HG02840 (cell line): ENCODE data around the gene MAIP1.
"Not testable (repeated sequence)": the region's sequence is repeated elsewhere in the genome, so short reads cannot be mapped to it uniquely, and the experiment has no call there.

ENCODE experiments used
- ATAC-seq: cut with Tn5 transposase; IDR thresholded peaks from one replicate; pipeline ENCODE4 v1.9.1; 2021; ENCODE audit warnings: mild to moderate bottlenecking, moderate library complexity, moderate number of reproducible peaks; ENCODE audit not compliant: unreplicated experiment, low FRiP score

Gene MAIP1

GRCh38 chr2:199955339-199956061 lies at the start of gene MAIP1, which contains the start of gene TYW5:
TSS of gene MAIP1 (plus strand) at chr2:199955582. CDS start at chr2:199955799, 217 bp downstream.
TSS of gene TYW5 (minus strand) at chr2:199955491. CDS start at chr2:199955470, 21 bp downstream.
- ATAC-seq = peak; percentile 87

- no peak for ATAC-seq
These were observed 48.2 kb upstream of the MAIP1 start for GRCh38 chr2:199907008-199907714.

- ATAC-seq = no peak
These were observed 44.9 kb upstream of the MAIP1 start for GRCh38 chr2:199910338-199911051.

- peak; percentile 93 for ATAC-seq
These were observed 44.1 kb upstream of the MAIP1 start, which contains the start of gene C2orf69 for GRCh38 chr2:199911052-199911876. TSS of gene C2orf69 (plus strand) at chr2:199911293. CDS start at chr2:199911439, 146 bp downstream.

- ATAC-seq = no peak
These were observed 43.6 kb upstream of the MAIP1 start for GRCh38 chr2:199911877-199912161.

- ATAC-seq = not testable (repeated sequence)
These were observed 42.7 kb upstream of the MAIP1 start for GRCh38 chr2:199912553-199913114.

- no peak for ATAC-seq
These were observed 40.9 kb upstream of the MAIP1 start for GRCh38 chr2:199914372-199914958.

GRCh38 chr2:199916980-199917379 lies 38.4 kb upstream of the MAIP1 start:
- no peak for ATAC-seq

GRCh38 chr2:199922856-199923255 lies 32.5 kb upstream of the MAIP1 start:
- ATAC-seq = no peak

- no peak for ATAC-seq
These were observed 31.5 kb upstream of the MAIP1 start for GRCh38 chr2:199923924-199924323.

GRCh38 chr2:199926806-199927205 lies 28.6 kb upstream of the MAIP1 start:
- ATAC-seq = no peak

- ATAC-seq = no peak
These were observed 27.2 kb upstream of the MAIP1 start for GRCh38 chr2:199928226-199928625.

- ATAC-seq = no peak
These were observed 26.8 kb upstream of the MAIP1 start for GRCh38 chr2:199928626-199929025.

GRCh38 chr2:199929262-199929661 lies 26.1 kb upstream of the MAIP1 start:
- ATAC-seq = no peak

GRCh38 chr2:199932312-199932855 lies 23.0 kb upstream of the MAIP1 start:
- ATAC-seq = no peak

GRCh38 chr2:199933466-199933865 lies 21.9 kb upstream of the MAIP1 start:
- no peak for ATAC-seq

GRCh38 chr2:199936554-199936953 lies 18.8 kb upstream of the MAIP1 start:
- no peak for ATAC-seq

- no peak for ATAC-seq
These were observed 15.0 kb upstream of the MAIP1 start for GRCh38 chr2:199940373-199940772.

- ATAC-seq = no peak
These were observed 12.0 kb upstream of the MAIP1 start for GRCh38 chr2:199943373-199943772.
